ENCODE measurements around the gene USP30. TPM values are rescaled to one million over a fixed set of nuclear protein-coding genes. Genes with fewer than 3 reads are reported as not detected.

Gene USP30
- total and polyA plus RNA-seq, 9 of the 15 experiments (the other 6 are each of a cell fraction or from before 2014, with no cell fraction given), result 1.4 to 15.2 (median 7.0) TPM

DNA sequence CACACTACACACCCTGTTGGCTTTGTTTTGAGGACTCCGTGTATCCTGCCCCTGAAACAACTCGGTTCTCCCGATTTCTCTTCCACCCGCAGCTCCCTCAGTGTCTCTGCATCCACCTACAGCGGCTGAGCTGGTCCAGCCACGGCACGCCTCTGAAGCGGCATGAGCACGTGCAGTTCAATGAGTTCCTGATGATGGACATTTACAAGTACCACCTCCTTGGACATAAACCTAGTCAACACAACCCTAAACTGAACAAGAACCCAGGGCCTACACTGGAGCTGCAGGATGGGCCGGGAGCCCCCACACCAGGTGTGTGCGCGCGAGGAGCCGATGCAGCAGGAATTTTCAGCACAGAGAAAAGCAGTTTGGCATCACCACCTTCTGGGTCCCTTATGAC is 30.4 kb downstream of the USP30 start (continued):
- TF ChIP-seq, protein P1, sequence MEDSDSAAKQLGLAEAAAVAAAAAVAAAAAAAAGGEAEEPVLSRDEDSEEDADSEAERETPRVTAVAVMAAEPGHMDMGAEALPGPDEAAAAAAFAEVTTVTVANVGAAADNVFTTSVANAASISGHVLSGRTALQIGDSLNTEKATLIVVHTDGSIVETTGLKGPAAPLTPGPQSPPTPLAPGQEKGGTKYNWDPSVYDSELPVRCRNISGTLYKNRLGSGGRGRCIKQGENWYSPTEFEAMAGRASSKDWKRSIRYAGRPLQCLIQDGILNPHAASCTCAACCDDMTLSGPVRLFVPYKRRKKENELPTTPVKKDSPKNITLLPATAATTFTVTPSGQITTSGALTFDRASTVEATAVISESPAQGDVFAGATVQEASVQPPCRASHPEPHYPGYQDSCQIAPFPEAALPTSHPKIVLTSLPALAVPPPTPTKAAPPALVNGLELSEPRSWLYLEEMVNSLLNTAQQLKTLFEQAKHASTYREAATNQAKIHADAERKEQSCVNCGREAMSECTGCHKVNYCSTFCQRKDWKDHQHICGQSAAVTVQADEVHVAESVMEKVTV (CRISPR knock-in tag; IDR thresholded peaks at IDR 0.05), result no peak
- TF ChIP-seq ZNF184 (CRISPR knock-in tag; IDR thresholded peaks at IDR 0.05) (no peak), BCLAF1 (IDR thresholded peaks at IDR 0.05; ENCODE audit: borderline replicate concordance in 1 of 2, control insufficient read depth in 1 of 2, low read depth in 2 of 2, low read length in 1 of 2) (no peak), CTCFL (IDR thresholded peaks at IDR 0.05; ENCODE audit: borderline replicate concordance, insufficient read depth, low read depth, low read length, poor library complexity, severe bottlenecking) (no peak), ZNF282 (CRISPR knock-in tag; IDR thresholded peaks at IDR 0.05) (no peak), PATZ1 (CRISPR knock-in tag; IDR thresholded peaks at IDR 0.05; ENCODE audit: borderline replicate concordance) (no peak), SRSF9 (IDR thresholded peaks at IDR 0.05; ENCODE audit: borderline replicate concordance, low read depth, low read length) (no peak)
- TF ChIP-seq, protein P2, sequence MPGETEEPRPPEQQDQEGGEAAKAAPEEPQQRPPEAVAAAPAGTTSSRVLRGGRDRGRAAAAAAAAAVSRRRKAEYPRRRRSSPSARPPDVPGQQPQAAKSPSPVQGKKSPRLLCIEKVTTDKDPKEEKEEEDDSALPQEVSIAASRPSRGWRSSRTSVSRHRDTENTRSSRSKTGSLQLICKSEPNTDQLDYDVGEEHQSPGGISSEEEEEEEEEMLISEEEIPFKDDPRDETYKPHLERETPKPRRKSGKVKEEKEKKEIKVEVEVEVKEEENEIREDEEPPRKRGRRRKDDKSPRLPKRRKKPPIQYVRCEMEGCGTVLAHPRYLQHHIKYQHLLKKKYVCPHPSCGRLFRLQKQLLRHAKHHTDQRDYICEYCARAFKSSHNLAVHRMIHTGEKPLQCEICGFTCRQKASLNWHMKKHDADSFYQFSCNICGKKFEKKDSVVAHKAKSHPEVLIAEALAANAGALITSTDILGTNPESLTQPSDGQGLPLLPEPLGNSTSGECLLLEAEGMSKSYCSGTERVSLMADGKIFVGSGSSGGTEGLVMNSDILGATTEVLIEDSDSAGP (CRISPR knock-in tag; IDR thresholded peaks at IDR 0.05), result no peak

Data from K562 (cell line).